Lung (tissue), 12 donors: ENCODE measurements around the gene MYOD1. TPM values are rescaled to one million over a fixed set of nuclear protein-coding genes. Genes with fewer than 3 reads are reported as not detected.

Experiments
- ATAC-seq: fragments of 200-7000 bp; cut with Tn5 transposase; one replicate; pipeline ENCODE4 v1.9.1; 2020; ENCODE audit warnings: moderate number of reproducible peaks; ENCODE audit not compliant: insufficient read depth, low FRiP score
- DNase-seq, 3 donors: peaks; one replicate each; pipeline ENCODE4 v3.0.0-alpha.2; 2013 to 2017
- H3K27ac ChIP-seq, 2 donors: one replicate each; pipeline ENCODE4 v1.5.1; 2013; ENCODE audit warnings: mild to moderate bottlenecking in 2 of 2, moderate library complexity in 2 of 2, control low read depth in 1 of 2, inconsistent platforms in 1 of 2, low read depth in 1 of 2, low read length in 1 of 2
- H3K27me3 ChIP-seq, 3 donors: one replicate each; pipeline ENCODE4 v1.5.1; 2013; ENCODE audit warnings: low read length in 2 of 3; ENCODE audit not compliant: control insufficient read depth in 3 of 3, insufficient read depth in 3 of 3
- H3K36me3 ChIP-seq, 4 donors: one replicate each; pipeline ENCODE4 v1.5.1; 2013; ENCODE audit warnings: low read length in 4 of 4, mild to moderate bottlenecking in 1 of 4, moderate library complexity in 1 of 4; ENCODE audit not compliant: control insufficient read depth in 4 of 4, insufficient read depth in 4 of 4
- H3K4me1 ChIP-seq, 5 donors: one replicate each; pipeline ENCODE4 v1.5.1; 2013; ENCODE audit warnings: low read length in 5 of 5, mild to moderate bottlenecking in 2 of 5, moderate library complexity in 1 of 5; ENCODE audit not compliant: control insufficient read depth in 5 of 5, insufficient read depth in 5 of 5
- H3K4me3 ChIP-seq: one replicate; pipeline ENCODE4 v1.5.1; 2013; ENCODE audit warnings: mild to moderate bottlenecking, control low read depth, moderate library complexity
- H3K9ac ChIP-seq, 2 donors: one replicate each; pipeline ENCODE4 v1.5.1; 2013; ENCODE audit warnings: low read length in 2 of 2, control low read depth in 1 of 2; ENCODE audit not compliant: insufficient read depth in 1 of 2
- H3K9me3 ChIP-seq, 4 donors: one replicate each; pipeline ENCODE4 v1.5.1; 2013; ENCODE audit warnings: low read length in 3 of 4, mild to moderate bottlenecking in 1 of 4, moderate library complexity in 1 of 4; ENCODE audit not compliant: control insufficient read depth in 4 of 4, insufficient read depth in 3 of 4
- WGBS, 2 donors: extraction: QIAGEN DNeasy Blood & Tissue Kit; methylation state at CpG; one replicate each; pipeline ENCODE4 v1.1.7; 2013; 5-methylcytosine and 5-hydroxymethylcytosine counted together
- polyA plus RNA-seq, 2 donors: library from polyadenylated mRNA; stranded (reverse); fragments of 200-250 nt; gene quantifications; one replicate each; pipeline ENCODE4 v1.2.1, GENCODE V29; 2013
- total RNA-seq, 2 donors: library from RNA; depleted of rRNA in 1 of 2; stranded (reverse); fragments of >200 nt in 1 of 2; gene quantifications; one replicate each; pipeline ENCODE4 v1.2.1, GENCODE V29; 2014 to 2021
- TF ChIP-seq, protein P1 (sequence below): IDR thresholded peaks from 2 replicates; pipeline ENCODE4 v1.5.1; 2012; ENCODE audit warnings: mild to moderate bottlenecking; ENCODE audit errors: control extremely low read depth, extremely low read depth
- donor health status: control.
- donor health status: control.
- donor health status: Bipolar disorder and iron deficiency.
- donor health status: healthy.
- donor health status: DM: yes; HTN: yes; CAD: no.

MYOD1 gene
- total and polyA plus RNA-seq, 4 donors: not detected

DNA sequence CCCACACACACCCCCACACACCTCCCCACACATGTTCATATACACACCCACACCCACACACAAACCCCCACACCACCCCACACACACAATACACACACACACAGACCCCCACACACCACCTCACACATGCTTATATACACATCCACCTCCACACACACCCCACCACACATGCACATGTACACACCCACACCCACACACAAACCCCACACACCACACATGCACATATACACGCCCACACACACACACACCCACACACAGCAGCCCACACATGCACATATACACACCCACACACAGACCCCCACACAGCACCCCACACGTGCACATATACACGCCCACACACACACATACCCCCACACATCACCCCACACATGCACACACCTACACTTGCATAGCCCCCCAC lies 44.3 kb downstream of the MYOD1 start:
- Histone ChIP-seq H3K27ac (no peak overlapping the region), H3K4me1 (no peaks in the 10 kb centered on the region), H3K36me3 (no peaks in the 10 kb centered on the region), H3K27me3 (no peaks in the 10 kb centered on the region), H3K9ac (no peak overlapping the region), H3K4me3 (no peak overlapping the region), H3K9me3 (no peaks in the 10 kb centered on the region)
- TF ChIP-seq, protein P1, sequence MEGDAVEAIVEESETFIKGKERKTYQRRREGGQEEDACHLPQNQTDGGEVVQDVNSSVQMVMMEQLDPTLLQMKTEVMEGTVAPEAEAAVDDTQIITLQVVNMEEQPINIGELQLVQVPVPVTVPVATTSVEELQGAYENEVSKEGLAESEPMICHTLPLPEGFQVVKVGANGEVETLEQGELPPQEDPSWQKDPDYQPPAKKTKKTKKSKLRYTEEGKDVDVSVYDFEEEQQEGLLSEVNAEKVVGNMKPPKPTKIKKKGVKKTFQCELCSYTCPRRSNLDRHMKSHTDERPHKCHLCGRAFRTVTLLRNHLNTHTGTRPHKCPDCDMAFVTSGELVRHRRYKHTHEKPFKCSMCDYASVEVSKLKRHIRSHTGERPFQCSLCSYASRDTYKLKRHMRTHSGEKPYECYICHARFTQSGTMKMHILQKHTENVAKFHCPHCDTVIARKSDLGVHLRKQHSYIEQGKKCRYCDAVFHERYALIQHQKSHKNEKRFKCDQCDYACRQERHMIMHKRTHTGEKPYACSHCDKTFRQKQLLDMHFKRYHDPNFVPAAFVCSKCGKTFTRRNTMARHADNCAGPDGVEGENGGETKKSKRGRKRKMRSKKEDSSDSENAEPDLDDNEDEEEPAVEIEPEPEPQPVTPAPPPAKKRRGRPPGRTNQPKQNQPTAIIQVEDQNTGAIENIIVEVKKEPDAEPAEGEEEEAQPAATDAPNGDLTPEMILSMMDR: no peak
- DNase-seq (no peak), ATAC-seq (no peak)
- 59 to 65% methylated on average over 3 of the region's 3 CpGs for WGBS, 2 donors

DNA sequence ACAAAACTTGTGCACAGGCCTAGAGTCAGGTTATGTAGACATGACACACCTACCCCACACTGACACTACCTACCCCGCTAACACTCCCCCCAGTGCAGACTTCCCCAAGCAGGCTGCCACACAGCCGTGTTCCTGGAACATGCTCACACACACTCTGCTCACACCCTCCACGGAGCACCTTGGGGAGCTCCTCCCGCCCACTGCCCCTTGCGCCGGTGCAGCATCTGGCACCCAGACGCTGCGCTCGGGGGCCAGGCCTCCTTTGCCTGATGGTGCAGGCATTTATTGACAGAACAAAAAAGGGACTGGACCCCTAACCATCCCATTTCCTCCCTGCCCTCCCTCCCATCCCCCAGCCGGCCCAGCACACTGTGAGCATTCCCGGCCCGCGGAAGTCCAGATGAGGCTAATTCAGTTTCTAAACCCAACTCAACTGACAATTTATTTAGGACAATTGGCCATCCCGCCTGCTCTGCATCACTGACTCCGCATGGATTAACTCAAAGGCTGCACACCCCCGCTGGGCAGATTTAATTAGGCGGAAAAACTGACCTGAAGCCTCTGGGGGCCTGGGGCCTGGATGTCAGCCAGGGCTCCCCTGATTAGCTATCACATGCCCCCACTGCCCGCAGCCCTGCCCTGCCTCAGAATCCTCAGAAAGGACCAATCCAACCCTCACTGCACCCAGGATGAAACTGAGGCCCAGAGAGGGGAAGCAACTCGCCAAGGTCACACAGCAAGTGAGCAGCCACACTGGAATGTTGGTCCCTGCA lies 45.3 kb downstream of the MYOD1 start:
- H3K9ac ChIP-seq: no peak overlapping the region
- no peaks in the 10 kb centered on the region for H3K36me3 ChIP-seq
- H3K27me3 ChIP-seq: no peaks in the 10 kb centered on the region
- H3K4me1 ChIP-seq: no peaks in the 10 kb centered on the region
- H3K4me3 ChIP-seq: no peak overlapping the region
- no peaks in the 10 kb centered on the region for H3K9me3 ChIP-seq
- DNase-seq (no peak), ATAC-seq (no peak)
- TF ChIP-seq, protein P1: no peak
- no peak overlapping the region for H3K27ac ChIP-seq
- WGBS, 2 donors: 80 to 86% methylated on average over 19 of the region's 19 CpGs

DNA sequence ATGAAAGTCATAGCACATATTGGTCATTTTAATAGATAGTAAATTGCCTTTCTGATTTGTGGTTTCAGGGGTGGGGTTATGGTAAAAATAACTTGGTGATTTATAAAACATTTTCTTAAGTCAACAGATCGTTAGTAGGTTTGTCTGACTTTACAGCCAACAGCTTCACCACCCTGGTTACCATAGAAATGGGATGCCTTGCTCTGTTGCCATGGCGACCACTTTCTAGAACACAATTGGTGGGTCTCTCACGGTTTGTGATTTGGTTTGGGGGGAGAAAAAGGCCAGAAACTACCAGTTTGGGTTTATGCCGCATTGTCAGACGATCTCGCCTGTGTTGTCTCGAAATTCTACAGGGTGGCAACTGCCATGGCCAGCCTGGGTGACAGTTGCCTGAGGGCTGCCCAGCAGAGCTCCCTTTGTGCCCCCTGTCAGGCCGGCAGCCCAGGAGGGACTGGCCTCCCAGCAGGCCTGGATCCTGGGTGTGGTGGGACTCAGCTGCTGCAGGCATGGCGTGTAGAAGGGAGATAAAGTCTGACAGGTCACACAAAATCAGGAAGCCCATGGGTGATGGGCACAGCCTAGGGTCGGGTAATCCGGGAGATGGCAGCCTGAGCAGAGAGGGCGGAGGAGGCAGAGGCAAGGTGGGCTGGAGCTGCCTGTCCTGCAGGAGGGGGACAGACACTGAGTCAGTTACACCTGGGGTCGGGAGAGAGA lies 46.1 kb downstream of the MYOD1 start:
- Histone ChIP-seq H3K36me3 (no peaks in the 10 kb centered on the region), H3K27me3 (no peaks in the 10 kb centered on the region), H3K4me3 (no peak overlapping the region), H3K9me3 (no peaks in the 10 kb centered on the region), H3K27ac (no peak overlapping the region), H3K9ac (no peak overlapping the region), H3K4me1 (peaks cover 0 to 4% (median 0%) of the 10 kb centered on the region in 5 donors)
- ATAC-seq (no peak), DNase-seq (no peak)
- TF ChIP-seq, protein P1: no peak
- 73 to 81% methylated on average over 13 of the region's 13 CpGs for WGBS, 2 donors
